Endodermal cell (in vitro differentiated cells): Measurements from ENCODE around the gene ZNF337. TPM values are rescaled to one million over a fixed set of nuclear protein-coding genes. Genes with fewer than 3 reads are reported as not detected.

Experiments used
- DNase-seq: peaks from one replicate; pipeline ENCODE4 v3.0.0-alpha.2; 2017
- H3K27ac ChIP-seq: 2 replicates; pipeline ENCODE4 v1.5.1; 2013; ENCODE audit warnings: mild to moderate bottlenecking, low read depth, low read length, moderate library complexity
- H3K27me3 ChIP-seq: 2 replicates; pipeline ENCODE4 v1.6.1; 2013; ENCODE audit warnings: mild to moderate bottlenecking, low read length, moderate library complexity; ENCODE audit not compliant: insufficient read depth, control insufficient read depth, poor library complexity, severe bottlenecking
- H3K36me3 ChIP-seq: 2 replicates; pipeline ENCODE4 v1.7.0; 2013; ENCODE audit warnings: mild to moderate bottlenecking, low read length, moderate library complexity; ENCODE audit not compliant: control insufficient read depth, insufficient read depth
- H3K4me1 ChIP-seq: one replicate; pipeline ENCODE4 v1.7.0; 2013; ENCODE audit warnings: low read length; ENCODE audit not compliant: control insufficient read depth, insufficient read depth
- H3K4me3 ChIP-seq: 2 replicates; pipeline ENCODE4 v1.5.1; 2013; ENCODE audit warnings: mild to moderate bottlenecking, low read length, moderate library complexity
- H3K9ac ChIP-seq: 2 replicates; pipeline ENCODE4 v1.6.1; 2013; ENCODE audit warnings: mild to moderate bottlenecking, low read length, moderate library complexity; ENCODE audit not compliant: poor library complexity, severe bottlenecking; ENCODE audit errors: extremely low read depth
- H3K9me3 ChIP-seq: 2 replicates; pipeline ENCODE4 v1.6.1; 2013; ENCODE audit warnings: mild to moderate bottlenecking, low read length, moderate library complexity; ENCODE audit not compliant: control insufficient read depth
- H3K27ac Mint-ChIP-seq: 2 replicates; pipeline ENCODE4 v1.8.0; 2020; ENCODE audit warnings: mixed read lengths
- H3K27me3 Mint-ChIP-seq: 2 replicates; pipeline ENCODE4 v1.8.0; 2021; ENCODE audit warnings: mild to moderate bottlenecking, mixed read lengths; ENCODE audit not compliant: insufficient read depth
- H3K36me3 Mint-ChIP-seq: 2 replicates; pipeline ENCODE4 v1.8.0; 2020; ENCODE audit warnings: low read depth, mixed read lengths
- H3K4me1 Mint-ChIP-seq: 2 replicates; pipeline ENCODE4 v1.8.0; 2020; ENCODE audit warnings: mixed read lengths
- H3K4me3 Mint-ChIP-seq: 2 replicates; pipeline ENCODE4 v1.8.0; 2020; ENCODE audit warnings: mild to moderate bottlenecking, moderate library complexity, mixed read lengths
- H3K9me3 Mint-ChIP-seq: 2 replicates; pipeline ENCODE4 v1.8.0; 2020; ENCODE audit warnings: mild to moderate bottlenecking, mixed read lengths
- CTCF ChIP-seq: fragments of 200-600 bp; sonication (generic); conservative IDR thresholded peaks from 2 replicates; pipeline ENCODE4 v1.5.0; 2021; ENCODE audit warnings: antibody characterized with exemption, mild to moderate bottlenecking
- WGBS, 2 experiments: methylation state at CpG; one replicate each; pipeline versions ENCODE4 v1.1.5 to v1.1.7; 2013; ENCODE audit warnings: missing lambda C conversion rate in 2 of 2, mixed read lengths in 1 of 2; ENCODE audit not compliant: insufficient coverage in 1 of 2, insufficient read length in 1 of 2; 5-methylcytosine and 5-hydroxymethylcytosine counted together
- total RNA-seq, 2 donors: library from RNA; stranded (reverse); fragmentation: NEBNext Ultra II Directional in 1 of 2; extraction: Animal tissue kit (Norgen Biotek cat#: 25700) in 1 of 2; gene quantifications; 2 replicates in 1 of 2; 3 replicates in 1 of 2; pipeline ENCODE4 v1.2.1, GENCODE V29; 2021

The ZNF337 gene
- total RNA-seq, 2 donors from 2014 or later: 14.2 to 14.5 TPM

DNA sequence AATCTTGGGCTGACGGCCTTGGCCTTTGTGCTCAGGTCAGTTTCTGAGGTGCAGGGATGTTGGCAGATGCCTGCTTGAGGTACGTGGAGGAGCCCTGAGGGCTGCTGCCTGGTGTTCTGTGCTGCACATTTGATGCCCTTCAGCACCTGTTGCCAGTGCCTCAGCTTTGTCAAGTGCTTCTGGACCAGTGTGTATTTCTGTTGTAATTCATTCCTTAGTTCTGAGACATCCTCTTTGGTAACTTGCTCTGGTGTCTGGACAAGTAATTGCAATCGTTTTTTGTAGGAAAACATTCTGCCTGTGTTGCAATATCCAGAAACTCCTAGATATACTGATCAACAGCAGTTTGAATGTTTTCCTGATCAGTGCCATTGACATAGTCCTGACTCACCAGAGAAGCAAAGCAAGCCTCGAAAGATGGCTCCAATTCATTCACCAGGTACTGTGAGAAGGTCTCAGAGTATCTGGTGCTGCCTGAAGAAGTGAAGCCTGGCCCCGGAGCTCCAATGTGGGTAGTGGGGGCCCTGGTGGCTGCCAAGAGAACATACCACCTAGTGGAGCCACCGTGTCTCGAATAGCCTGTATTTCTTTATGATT is 26.7 kb downstream of the ZNF337 start:
- peak; percentile 75 for TF ChIP-seq CTCF
- no peak overlapping the region for H3K27ac Mint-ChIP-seq
- no peaks in the 10 kb centered on the region for H3K9me3 Mint-ChIP-seq
- Histone ChIP-seq H3K27ac (no peak overlapping the region), H3K9me3 (no peaks in the 10 kb centered on the region), H3K4me3 (no peak overlapping the region), H3K36me3 (peaks cover 24% of the 10 kb centered on the region), H3K27me3 (no peaks in the 10 kb centered on the region), H3K4me1 (no peaks in the 10 kb centered on the region), H3K9ac (no peak overlapping the region)
- DNase-seq: peak; percentile 76
- H3K4me3 Mint-ChIP-seq: no peak overlapping the region
- H3K36me3 Mint-ChIP-seq: peaks cover 24% of the 10 kb centered on the region
- H3K4me1 Mint-ChIP-seq: no peaks in the 10 kb centered on the region
- WGBS, 2 experiments: 84 to 88% methylated on average over 2 to 5 of the region's 7 CpGs
- no peaks in the 10 kb centered on the region for H3K27me3 Mint-ChIP-seq

- no peak for DNase-seq
- no peak overlapping the region for H3K27ac ChIP-seq
- Mint-ChIP-seq H3K27ac (no peak overlapping the region), H3K4me3 (no peak overlapping the region), H3K4me1 (no peaks in the 10 kb centered on the region), H3K36me3 (peaks cover 11% of the 10 kb centered on the region), H3K9me3 (no peaks in the 10 kb centered on the region), H3K27me3 (no peaks in the 10 kb centered on the region)
- 89 to 94% methylated on average over 4 of the region's 4 CpGs for WGBS, 2 experiments
- H3K9ac ChIP-seq: no peak overlapping the region
- TF ChIP-seq CTCF: no peak
- no peaks in the 10 kb centered on the region for H3K4me1 ChIP-seq
- H3K4me3 ChIP-seq: no peak overlapping the region
- H3K36me3 ChIP-seq: peaks cover 9% of the 10 kb centered on the region
- H3K9me3 ChIP-seq: no peaks in the 10 kb centered on the region
- no peaks in the 10 kb centered on the region for H3K27me3 ChIP-seq
Measured at GRCh38 chr20:25668446-25668845, 28.2 kb downstream of the ZNF337 start.

DNA sequence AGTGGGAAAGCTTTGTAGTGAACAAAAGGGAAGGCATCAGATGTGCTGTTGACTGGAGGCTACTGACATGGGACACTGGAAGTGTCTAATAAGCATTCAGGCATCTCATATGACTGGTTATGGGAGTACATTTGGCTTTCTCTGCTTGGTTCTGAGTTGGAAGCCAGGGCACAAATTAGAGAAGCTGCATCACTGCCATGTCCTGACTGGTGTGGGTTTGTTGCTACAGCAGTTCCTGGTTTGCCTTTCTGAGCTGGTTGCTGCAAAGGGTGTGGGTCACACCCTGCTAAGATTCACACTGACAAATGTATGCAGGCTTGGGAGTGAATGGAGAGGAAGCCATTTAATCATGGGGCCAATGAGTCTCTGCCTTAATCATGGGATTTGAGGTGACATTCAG is 36.7 kb downstream of the ZNF337 start:
- Histone ChIP-seq H3K27ac (no peak overlapping the region), H3K9ac (no peak overlapping the region), H3K36me3 (no peaks in the 10 kb centered on the region), H3K4me3 (no peak overlapping the region), H3K27me3 (no peaks in the 10 kb centered on the region), H3K4me1 (no peaks in the 10 kb centered on the region), H3K9me3 (no peaks in the 10 kb centered on the region)
- H3K27me3 Mint-ChIP-seq: no peaks in the 10 kb centered on the region
- peaks cover 2% of the 10 kb centered on the region for H3K9me3 Mint-ChIP-seq
- H3K4me3 Mint-ChIP-seq: no peak overlapping the region
- DNase-seq: no peak
- no peaks in the 10 kb centered on the region for H3K4me1 Mint-ChIP-seq
- peaks cover 9% of the 10 kb centered on the region for H3K36me3 Mint-ChIP-seq
- no peak for TF ChIP-seq CTCF
- H3K27ac Mint-ChIP-seq: no peak overlapping the region
